HEK293 (cell line): ENCODE measurements around the gene SRP14.

ENCODE experiments used
- CTCF ChIP-seq: fragments of 450-650 bp; formaldehyde crosslinking; IDR thresholded peaks from 2 replicates; pipeline ENCODE4 v1.5.1; 2016; ENCODE audit warnings: missing biosample characterization, missing genetic modification characterization
- TCF7L2 ChIP-seq: IDR thresholded peaks from 2 replicates; pipeline ENCODE4 v1.6.1; 2011; ENCODE audit warnings: low read depth, mild to moderate bottlenecking, inconsistent platforms, low read length, moderate library complexity, borderline replicate concordance

DNA sequence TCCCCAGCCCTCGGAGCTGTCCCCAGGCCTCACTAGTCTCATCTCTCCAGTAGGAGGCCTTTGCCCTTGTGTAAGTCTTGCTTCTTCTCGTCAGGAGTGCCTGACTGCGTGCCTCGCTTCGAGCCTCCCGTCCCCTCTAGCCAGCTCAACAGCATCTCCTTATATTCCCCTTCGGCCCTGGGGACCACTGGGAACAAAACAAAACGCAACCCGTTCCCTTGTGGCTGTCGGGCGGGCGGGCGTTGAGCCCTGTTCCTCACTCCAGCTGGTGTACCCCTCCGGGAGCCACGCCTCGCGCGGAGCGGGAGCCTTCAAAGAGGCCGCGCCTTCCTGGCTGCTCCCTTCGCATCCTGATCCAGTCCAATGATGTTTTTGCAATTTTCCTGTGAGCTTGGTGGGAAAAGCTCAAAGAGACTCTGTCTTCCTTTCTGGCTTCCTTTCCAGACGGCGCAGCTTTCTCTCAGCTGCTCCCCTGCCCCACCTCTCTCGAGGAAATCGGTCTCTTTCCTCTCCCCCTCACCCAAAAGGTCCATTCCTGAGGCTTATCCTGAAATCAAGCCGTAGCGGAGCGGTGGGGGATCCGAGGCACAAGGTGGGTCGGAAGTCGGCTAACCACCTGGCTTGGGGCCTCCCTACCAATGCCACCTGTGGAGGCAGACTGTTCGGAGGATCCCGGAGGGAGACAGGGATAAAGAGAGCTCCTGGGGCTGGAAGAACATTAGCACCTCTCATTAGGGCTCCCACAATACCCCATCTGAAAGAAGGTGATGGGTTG is 33.4 kb upstream of the SRP14 start:
- TF ChIP-seq CTCF (tag by site-specific recombination) = no peak
- TF ChIP-seq TCF7L2 = no peak
